Progenitor cell of endocrine pancreas (in vitro differentiated cells): Measurements from ENCODE around the gene PRR23E. TPM values are rescaled to one million over a fixed set of nuclear protein-coding genes. Genes with fewer than 3 reads are reported as not detected.

Experiments used
- DNase-seq: peaks from one replicate; pipeline ENCODE4 v3.0.0; 2021; ENCODE audit warnings: low spot score; ENCODE audit not compliant: unreplicated experiment
- H3K27ac Mint-ChIP-seq: 2 replicates; pipeline ENCODE4 v1.8.0; 2021; ENCODE audit warnings: mild to moderate bottlenecking, moderate library complexity, mixed read lengths
- H3K27me3 Mint-ChIP-seq: 2 replicates; pipeline ENCODE4 v1.8.0; 2021; ENCODE audit warnings: mixed read lengths
- H3K36me3 Mint-ChIP-seq: 2 replicates; pipeline ENCODE4 v1.8.0; 2022; ENCODE audit warnings: mixed read lengths; ENCODE audit not compliant: insufficient read depth
- H3K4me1 Mint-ChIP-seq: 2 replicates; pipeline ENCODE4 v1.8.0; 2021; ENCODE audit warnings: low read depth, mixed read lengths
- H3K4me3 Mint-ChIP-seq: 2 replicates; pipeline ENCODE4 v1.8.0; 2021; ENCODE audit warnings: low read depth, mild to moderate bottlenecking, moderate library complexity, mixed read lengths
- H3K9me3 Mint-ChIP-seq: 2 replicates; pipeline ENCODE4 v1.8.0; 2021; ENCODE audit warnings: low read depth, mixed read lengths
- total RNA-seq: library from RNA; stranded (reverse); gene quantifications from 2 replicates; pipeline ENCODE4 v1.2.1, GENCODE V29; 2021
- TF ChIP-seq, protein P1 (sequence below): fragments of 200-600 bp; sonication (generic); IDR thresholded peaks from one replicate; pipeline ENCODE4 v1.5.0; 2021; ENCODE audit warnings: antibody characterized with exemption, mild to moderate bottlenecking; ENCODE audit not compliant: unreplicated experiment

The PRR23E gene
- total RNA-seq, 1 donor from 2014 or later: not detected

DNA sequence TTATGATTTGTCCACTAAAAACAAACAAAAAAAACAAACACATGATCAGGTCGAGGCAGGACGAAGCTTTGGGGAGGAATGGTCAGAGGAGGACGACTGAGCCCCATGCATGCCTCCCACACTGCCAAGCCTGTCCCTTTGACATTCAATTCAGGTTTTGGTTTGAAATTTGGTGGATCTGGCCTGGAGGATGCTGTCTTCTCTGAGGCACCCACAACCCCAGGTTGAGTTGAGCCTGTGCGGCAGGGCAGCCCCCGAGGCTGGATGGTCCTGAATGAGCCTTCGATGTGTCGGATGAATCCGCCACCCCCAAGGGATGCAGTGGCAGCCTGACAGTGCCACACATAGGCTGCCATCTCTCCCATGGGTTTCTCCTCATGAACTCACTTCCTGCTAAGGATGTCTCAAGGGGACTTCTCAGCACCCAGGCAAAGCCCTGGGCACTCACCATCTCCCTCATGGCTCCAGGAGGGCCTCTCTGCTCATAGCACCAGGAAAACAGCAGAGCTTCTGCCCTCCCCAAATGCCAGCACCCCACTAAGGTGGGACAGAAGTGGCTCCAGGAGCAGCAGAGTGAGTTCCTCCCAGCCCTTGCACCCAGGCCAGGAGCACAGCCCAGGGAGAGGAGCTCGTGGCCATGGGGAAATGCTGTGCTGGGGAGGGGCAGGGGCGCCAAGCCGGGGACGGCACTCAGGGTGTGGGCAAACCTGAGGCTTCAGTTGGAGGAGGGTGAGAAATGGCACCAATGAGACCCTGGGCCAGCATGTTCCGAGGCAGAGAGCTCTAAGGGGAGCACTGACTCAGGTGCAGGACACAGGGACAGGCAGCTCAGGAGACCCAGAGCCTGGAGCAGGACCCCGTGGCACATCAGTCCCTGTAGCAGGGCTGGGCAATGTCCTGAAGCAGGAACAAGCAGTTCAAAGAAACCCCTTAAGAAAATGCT lies 18.5 kb downstream of the PRR23E start:
- Mint-ChIP-seq H3K27ac (no peak overlapping the region), H3K27me3 (peaks cover 34% of the 10 kb centered on the region), H3K9me3 (no peaks in the 10 kb centered on the region), H3K4me3 (no peak overlapping the region), H3K36me3 (no peaks in the 10 kb centered on the region), H3K4me1 (no peaks in the 10 kb centered on the region)
- TF ChIP-seq, protein P1, sequence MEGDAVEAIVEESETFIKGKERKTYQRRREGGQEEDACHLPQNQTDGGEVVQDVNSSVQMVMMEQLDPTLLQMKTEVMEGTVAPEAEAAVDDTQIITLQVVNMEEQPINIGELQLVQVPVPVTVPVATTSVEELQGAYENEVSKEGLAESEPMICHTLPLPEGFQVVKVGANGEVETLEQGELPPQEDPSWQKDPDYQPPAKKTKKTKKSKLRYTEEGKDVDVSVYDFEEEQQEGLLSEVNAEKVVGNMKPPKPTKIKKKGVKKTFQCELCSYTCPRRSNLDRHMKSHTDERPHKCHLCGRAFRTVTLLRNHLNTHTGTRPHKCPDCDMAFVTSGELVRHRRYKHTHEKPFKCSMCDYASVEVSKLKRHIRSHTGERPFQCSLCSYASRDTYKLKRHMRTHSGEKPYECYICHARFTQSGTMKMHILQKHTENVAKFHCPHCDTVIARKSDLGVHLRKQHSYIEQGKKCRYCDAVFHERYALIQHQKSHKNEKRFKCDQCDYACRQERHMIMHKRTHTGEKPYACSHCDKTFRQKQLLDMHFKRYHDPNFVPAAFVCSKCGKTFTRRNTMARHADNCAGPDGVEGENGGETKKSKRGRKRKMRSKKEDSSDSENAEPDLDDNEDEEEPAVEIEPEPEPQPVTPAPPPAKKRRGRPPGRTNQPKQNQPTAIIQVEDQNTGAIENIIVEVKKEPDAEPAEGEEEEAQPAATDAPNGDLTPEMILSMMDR: no peak
- DNase-seq: no peak

- Mint-ChIP-seq H3K27me3 (peaks cover 34% of the 10 kb centered on the region), H3K27ac (no peak overlapping the region), H3K36me3 (no peaks in the 10 kb centered on the region), H3K4me3 (no peak overlapping the region), H3K9me3 (no peaks in the 10 kb centered on the region), H3K4me1 (no peaks in the 10 kb centered on the region)
- no peak for DNase-seq
- TF ChIP-seq, protein P1: no peak
These were observed 19.3 kb downstream of the PRR23E start for GRCh38 chr3:127212231-127212630.

DNA sequence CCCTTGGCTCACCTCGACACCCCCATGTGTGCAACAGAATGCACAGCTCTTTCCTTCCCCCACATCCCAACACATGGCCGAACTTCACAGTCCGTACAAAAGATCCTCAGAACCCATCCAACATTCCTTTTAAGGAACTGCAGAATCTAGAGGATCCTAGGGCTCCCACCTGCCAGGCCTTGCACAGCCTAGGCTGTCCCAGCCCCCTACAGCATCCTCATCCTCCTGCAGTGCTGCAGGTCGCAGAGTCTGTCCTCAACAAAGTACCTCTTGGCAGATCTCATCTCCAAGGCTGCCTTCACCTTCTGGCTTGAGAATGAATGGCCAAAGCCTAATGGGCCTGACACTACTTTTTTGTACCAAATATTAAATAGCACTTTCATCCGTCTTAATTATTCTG lies 19.8 kb downstream of the PRR23E start:
- TF ChIP-seq, protein P1: no peak
- no peak overlapping the region for H3K27ac Mint-ChIP-seq
- peaks cover 34% of the 10 kb centered on the region for H3K27me3 Mint-ChIP-seq
- no peaks in the 10 kb centered on the region for H3K4me1 Mint-ChIP-seq
- H3K36me3 Mint-ChIP-seq: no peaks in the 10 kb centered on the region
- no peaks in the 10 kb centered on the region for H3K9me3 Mint-ChIP-seq
- no peak for DNase-seq
- H3K4me3 Mint-ChIP-seq: no peak overlapping the region

DNA sequence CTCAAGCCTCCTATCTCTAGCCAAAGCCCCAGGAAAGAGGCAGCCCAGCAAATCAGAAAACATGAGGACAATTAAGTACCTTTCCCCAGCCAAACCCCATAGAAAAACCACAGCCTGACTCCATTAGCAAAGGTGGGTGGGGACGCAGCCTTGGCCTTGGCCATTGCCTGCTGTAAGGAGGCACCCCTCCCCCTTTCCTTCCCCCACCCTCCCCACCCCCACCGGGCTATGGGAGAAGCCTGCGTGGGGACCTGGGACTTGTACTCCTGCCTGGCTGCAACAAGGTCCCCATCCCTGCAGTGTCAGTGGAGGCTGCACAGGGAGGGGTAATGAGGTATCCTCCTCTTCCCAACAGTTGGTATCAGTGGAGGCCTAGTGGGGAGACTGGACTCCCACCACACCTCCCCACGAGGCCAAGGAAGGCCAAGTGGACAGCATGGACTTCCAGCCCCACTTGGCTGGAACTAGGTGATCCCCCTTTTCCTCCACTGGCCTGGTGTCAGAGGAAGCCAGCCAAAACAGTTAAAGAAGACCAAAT lies 20.5 kb downstream of the PRR23E start:
- no peak overlapping the region for H3K4me3 Mint-ChIP-seq

DNA sequence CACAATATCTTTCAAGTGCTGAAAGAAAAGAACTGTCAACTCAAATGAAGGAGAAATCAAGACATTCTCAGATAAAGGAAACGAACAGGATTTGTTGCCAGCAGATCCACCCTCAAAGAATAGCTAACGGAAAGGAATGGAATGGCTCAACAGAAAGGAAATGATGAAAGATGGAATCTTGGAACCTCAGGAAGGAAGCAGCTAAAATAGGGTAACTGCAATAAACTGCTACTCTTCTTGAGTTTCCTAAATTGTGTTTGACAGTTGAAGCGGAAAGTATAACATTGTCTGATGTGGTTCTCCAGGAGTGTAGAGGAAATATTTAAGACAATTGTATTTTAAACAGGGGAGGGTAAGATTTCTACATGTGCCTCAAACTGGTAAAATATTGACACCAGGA lies 22.0 kb downstream of the PRR23E start:
- Mint-ChIP-seq H3K4me1 (no peaks in the 10 kb centered on the region), H3K4me3 (no peak overlapping the region), H3K9me3 (no peaks in the 10 kb centered on the region), H3K36me3 (no peaks in the 10 kb centered on the region), H3K27ac (no peak overlapping the region), H3K27me3 (peaks cover 28% of the 10 kb centered on the region)
- TF ChIP-seq, protein P1: no peak
- no peak for DNase-seq

More for the DNA sequence above, 20.5 kb downstream of the PRR23E start:
- H3K27ac Mint-ChIP-seq: no peak overlapping the region
- peaks cover 34% of the 10 kb centered on the region for H3K27me3 Mint-ChIP-seq
- no peaks in the 10 kb centered on the region for H3K36me3 Mint-ChIP-seq
- no peak for DNase-seq
- TF ChIP-seq, protein P1: no peak
- no peaks in the 10 kb centered on the region for H3K9me3 Mint-ChIP-seq
- H3K4me1 Mint-ChIP-seq: no peaks in the 10 kb centered on the region
